Ectodermal cell (in vitro differentiated cells): Measurements from ENCODE around the gene DDC.
"Not testable (repeated sequence)": the region's sequence is repeated elsewhere in the genome, so short reads cannot be mapped to it uniquely, and the experiment has no call there.

ENCODE experiments used
- H3K27ac ChIP-seq: 2 replicates; pipeline ENCODE4 v1.7.0; 2013; ENCODE audit warnings: mild to moderate bottlenecking, low read depth, low read length; ENCODE audit not compliant: insufficient read depth, poor library complexity, severe bottlenecking
- H3K27me3 ChIP-seq: 2 replicates; pipeline ENCODE4 v1.7.0; 2013; ENCODE audit warnings: mild to moderate bottlenecking, low read length; ENCODE audit not compliant: insufficient read depth, control insufficient read depth, poor library complexity, severe bottlenecking
- H3K36me3 ChIP-seq: one replicate; pipeline ENCODE4 v1.7.0; 2013; ENCODE audit warnings: low read length; ENCODE audit not compliant: control insufficient read depth, insufficient read depth
- H3K4me1 ChIP-seq: one replicate; pipeline ENCODE4 v1.7.0; 2013; ENCODE audit warnings: low read length; ENCODE audit not compliant: control insufficient read depth, insufficient read depth
- H3K4me3 ChIP-seq: 2 replicates; pipeline ENCODE4 v1.7.0; 2013; ENCODE audit warnings: low read depth, low read length, control low read depth; ENCODE audit not compliant: insufficient read depth
- H3K9me3 ChIP-seq: 2 replicates; pipeline ENCODE4 v1.7.0; 2013; ENCODE audit warnings: mild to moderate bottlenecking, low read length, moderate library complexity; ENCODE audit not compliant: control insufficient read depth
- WGBS, 2 experiments: methylation state at CpG; one replicate each; pipeline ENCODE4 v1.1.7; 2013; ENCODE audit warnings: missing lambda C conversion rate in 2 of 2; 5-methylcytosine and 5-hydroxymethylcytosine counted together

The DDC gene

GRCh38 chr7:50589364-50589763 is 24.2 kb upstream of the DDC start:
- no peaks in the 10 kb centered on the region for H3K27me3 ChIP-seq
- no peaks in the 10 kb centered on the region for H3K36me3 ChIP-seq
- 95 to 97% methylated on average over 2 of the region's 2 CpGs for WGBS, 2 experiments
- H3K4me1 ChIP-seq: peaks cover 5% of the 10 kb centered on the region
- H3K27ac ChIP-seq: no peak overlapping the region
- H3K4me3 ChIP-seq: no peak overlapping the region
- H3K9me3 ChIP-seq: no peaks in the 10 kb centered on the region

- Histone ChIP-seq H3K27ac (no peak overlapping the region), H3K4me1 (peaks cover 5% of the 10 kb centered on the region), H3K4me3 (no peak overlapping the region), H3K36me3 (no peaks in the 10 kb centered on the region), H3K9me3 (no peaks in the 10 kb centered on the region), H3K27me3 (no peaks in the 10 kb centered on the region)
- WGBS, 2 experiments: 75 to 83% methylated on average over 8 of the region's 8 CpGs
Observed at GRCh38 chr7:50588937-50589336, 23.7 kb upstream of the DDC start.

GRCh38 chr7:50587737-50588136 is 22.5 kb upstream of the DDC start:
- Histone ChIP-seq H3K27me3 (no peaks in the 10 kb centered on the region), H3K36me3 (no peaks in the 10 kb centered on the region), H3K4me3 (no peak overlapping the region), H3K27ac (no peak overlapping the region), H3K9me3 (peaks cover 3% of the 10 kb centered on the region), H3K4me1 (peaks cover 5% of the 10 kb centered on the region)
- WGBS, 2 experiments: 94 to 95% methylated on average over 6 of the region's 6 CpGs

GRCh38 chr7:50584793-50585408 is 19.7 kb upstream of the DDC start:
- H3K4me1 ChIP-seq: no peaks in the 10 kb centered on the region
- H3K4me3 ChIP-seq: no peak overlapping the region
- no peak overlapping the region for H3K27ac ChIP-seq

GRCh38 chr7:50584386-50584785 is 19.2 kb upstream of the DDC start:
- 91 to 92% methylated on average over 2 to 3 of the region's 4 CpGs for WGBS, 2 experiments
- no peak overlapping the region for H3K27ac ChIP-seq
- peaks cover 3% of the 10 kb centered on the region for H3K9me3 ChIP-seq
- no peak overlapping the region for H3K4me3 ChIP-seq
- H3K27me3 ChIP-seq: no peaks in the 10 kb centered on the region
- no peaks in the 10 kb centered on the region for H3K36me3 ChIP-seq
- no peaks in the 10 kb centered on the region for H3K4me1 ChIP-seq

More at GRCh38 chr7:50584793-50585408, 19.7 kb upstream of the DDC start:
- H3K27me3 ChIP-seq: no peaks in the 10 kb centered on the region
- peaks cover 3% of the 10 kb centered on the region for H3K9me3 ChIP-seq
- 94% methylated on average over 5 of the region's 5 CpGs for WGBS, 2 experiments
- no peaks in the 10 kb centered on the region for H3K36me3 ChIP-seq

- not testable (repeated sequence) for H3K27ac ChIP-seq, H3K4me3 ChIP-seq, H3K27me3 ChIP-seq, H3K36me3 ChIP-seq, H3K4me1 ChIP-seq, H3K9me3 ChIP-seq
- WGBS, 2 experiments: 95 to 97% methylated on average over 4 of the region's 4 CpGs
Observed at GRCh38 chr7:50583295-50583694, 18.1 kb upstream of the DDC start.

GRCh38 chr7:50582271-50582670 is 17.1 kb upstream of the DDC start:
- not testable (repeated sequence) for H3K9me3 ChIP-seq, H3K4me1 ChIP-seq, H3K4me3 ChIP-seq, H3K36me3 ChIP-seq, H3K27me3 ChIP-seq, H3K27ac ChIP-seq
- WGBS, 2 experiments: 96 to 97% methylated on average over 2 to 3 of the region's 4 CpGs

- H3K27ac ChIP-seq, H3K4me3 ChIP-seq, H3K36me3 ChIP-seq, H3K4me1 ChIP-seq, H3K9me3 ChIP-seq, H3K27me3 ChIP-seq: not testable (repeated sequence)
- WGBS, 2 experiments: 93 to 97% methylated on average over 2 of the region's 2 CpGs
Observed at GRCh38 chr7:50580666-50581065, 15.5 kb upstream of the DDC start.

- Histone ChIP-seq H3K9me3 (peaks cover 3% of the 10 kb centered on the region), H3K27me3 (no peaks in the 10 kb centered on the region), H3K4me3 (no peak overlapping the region), H3K4me1 (no peaks in the 10 kb centered on the region), H3K27ac (no peak overlapping the region), H3K36me3 (no peaks in the 10 kb centered on the region)
- 87 to 94% methylated on average over 5 of the region's 5 CpGs for WGBS, 2 experiments
Observed at GRCh38 chr7:50580057-50580456, 14.9 kb upstream of the DDC start.

- WGBS, 2 experiments: 73 to 86% methylated on average over 4 of the region's 4 CpGs
- H3K27me3 ChIP-seq: not testable (repeated sequence)
Observed at GRCh38 chr7:50578105-50578504, 12.9 kb upstream of the DDC start.

GRCh38 chr7:50577569-50577968 is 12.4 kb upstream of the DDC start:
- WGBS, 2 experiments: 86 to 88% methylated on average over 10 of the region's 10 CpGs
- Histone ChIP-seq H3K27ac (no peak overlapping the region), H3K4me3 (no peak overlapping the region), H3K9me3 (no peaks in the 10 kb centered on the region), H3K4me1 (no peaks in the 10 kb centered on the region), H3K36me3 (no peaks in the 10 kb centered on the region), H3K27me3 (no peaks in the 10 kb centered on the region)

More at GRCh38 chr7:50578105-50578504, 12.9 kb upstream of the DDC start:
- not testable (repeated sequence) for H3K9me3 ChIP-seq, H3K4me1 ChIP-seq, H3K4me3 ChIP-seq, H3K27ac ChIP-seq, H3K36me3 ChIP-seq
